ENCODE data around the gene CXCL6.

The CXCL6 gene

GRCh38 chr4:73853246-73853704 is 16.8 kb downstream of the CXCL6 start, which contains the start of gene PF4V1:
PF4V1 (plus strand) TSS chr4:73853296; CDS start chr4:73853363, 67 bp downstream.
- TF ChIP-seq, protein P1, sequence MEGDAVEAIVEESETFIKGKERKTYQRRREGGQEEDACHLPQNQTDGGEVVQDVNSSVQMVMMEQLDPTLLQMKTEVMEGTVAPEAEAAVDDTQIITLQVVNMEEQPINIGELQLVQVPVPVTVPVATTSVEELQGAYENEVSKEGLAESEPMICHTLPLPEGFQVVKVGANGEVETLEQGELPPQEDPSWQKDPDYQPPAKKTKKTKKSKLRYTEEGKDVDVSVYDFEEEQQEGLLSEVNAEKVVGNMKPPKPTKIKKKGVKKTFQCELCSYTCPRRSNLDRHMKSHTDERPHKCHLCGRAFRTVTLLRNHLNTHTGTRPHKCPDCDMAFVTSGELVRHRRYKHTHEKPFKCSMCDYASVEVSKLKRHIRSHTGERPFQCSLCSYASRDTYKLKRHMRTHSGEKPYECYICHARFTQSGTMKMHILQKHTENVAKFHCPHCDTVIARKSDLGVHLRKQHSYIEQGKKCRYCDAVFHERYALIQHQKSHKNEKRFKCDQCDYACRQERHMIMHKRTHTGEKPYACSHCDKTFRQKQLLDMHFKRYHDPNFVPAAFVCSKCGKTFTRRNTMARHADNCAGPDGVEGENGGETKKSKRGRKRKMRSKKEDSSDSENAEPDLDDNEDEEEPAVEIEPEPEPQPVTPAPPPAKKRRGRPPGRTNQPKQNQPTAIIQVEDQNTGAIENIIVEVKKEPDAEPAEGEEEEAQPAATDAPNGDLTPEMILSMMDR (IDR thresholded peaks at IDR 0.05; ENCODE audit: borderline replicate concordance, control extremely low read depth, extremely low read depth, insufficient read depth, missing control alignments), result no peak
- in situ Hi-C loops (cut with MboI; ENCODE audit: low sequenced_read_pairs, unreplicated experiment), result no loop called here
- DNase-seq (ENCODE audit: low spot score), result no peak

DNA sequence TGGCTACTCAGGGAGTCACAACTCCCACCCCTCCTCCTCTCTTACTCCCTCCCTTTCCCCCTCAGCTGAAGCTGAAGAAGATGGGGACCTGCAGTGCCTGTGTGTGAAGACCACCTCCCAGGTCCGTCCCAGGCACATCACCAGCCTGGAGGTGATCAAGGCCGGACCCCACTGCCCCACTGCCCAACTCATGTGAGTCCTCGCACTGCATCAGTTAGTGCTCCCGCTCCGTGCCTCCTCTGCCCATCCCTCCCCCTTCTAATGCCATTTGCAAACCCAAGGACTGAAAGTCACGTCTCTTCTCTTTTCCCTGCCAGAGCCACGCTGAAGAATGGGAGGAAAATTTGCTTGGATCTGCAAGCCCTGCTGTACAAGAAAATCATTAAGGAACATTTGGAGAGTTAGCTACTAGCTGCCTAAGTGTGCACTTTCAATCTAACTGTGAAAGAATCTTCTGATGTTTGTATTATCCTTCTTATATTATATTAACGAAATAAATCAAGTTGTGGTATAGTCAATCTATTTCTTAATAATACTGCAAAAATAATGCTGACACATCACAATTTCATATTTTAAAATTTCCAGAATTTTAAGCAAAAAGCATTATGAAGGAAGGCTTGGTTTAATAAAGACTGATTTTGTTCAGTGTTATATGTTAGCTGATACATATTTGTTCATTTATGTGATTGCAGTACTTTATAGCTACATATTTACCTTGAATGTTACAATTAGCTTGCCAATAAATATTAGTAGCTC is 17.4 kb downstream of the CXCL6 start:
- TF ChIP-seq, protein P1 (IDR thresholded peaks at IDR 0.05; ENCODE audit: borderline replicate concordance, control extremely low read depth, extremely low read depth, insufficient read depth, missing control alignments), result no peak
- in situ Hi-C loops (cut with MboI; ENCODE audit: low sequenced_read_pairs, unreplicated experiment), result no loop called here
- DNase-seq (ENCODE audit: low spot score), result no peak

DNA sequence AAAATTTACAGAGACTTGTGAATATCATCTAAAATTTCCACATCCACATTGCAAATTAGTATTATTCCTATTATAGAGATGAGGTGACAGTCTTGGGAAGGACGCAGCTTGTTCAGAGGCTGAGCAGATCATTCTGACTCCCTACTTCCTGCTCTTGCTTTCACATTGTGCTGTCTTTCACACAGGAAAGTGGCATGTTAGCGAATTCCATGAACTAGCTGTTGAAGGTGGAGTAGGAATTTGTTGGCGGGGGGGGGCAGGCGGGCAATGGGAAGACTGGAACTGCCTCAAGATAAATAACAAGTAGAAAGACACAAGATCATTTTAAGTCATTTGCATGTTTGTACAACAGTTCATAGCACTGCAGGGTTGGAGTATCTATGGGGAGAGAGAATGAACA is 18.9 kb downstream of the CXCL6 start:
- in situ Hi-C loops (cut with MboI; ENCODE audit: low sequenced_read_pairs, unreplicated experiment), result no loop called here
- DNase-seq (ENCODE audit: low spot score), result no peak
- TF ChIP-seq, protein P1 (IDR thresholded peaks at IDR 0.05; ENCODE audit: borderline replicate concordance, control extremely low read depth, extremely low read depth, insufficient read depth, missing control alignments), result no peak

DNA sequence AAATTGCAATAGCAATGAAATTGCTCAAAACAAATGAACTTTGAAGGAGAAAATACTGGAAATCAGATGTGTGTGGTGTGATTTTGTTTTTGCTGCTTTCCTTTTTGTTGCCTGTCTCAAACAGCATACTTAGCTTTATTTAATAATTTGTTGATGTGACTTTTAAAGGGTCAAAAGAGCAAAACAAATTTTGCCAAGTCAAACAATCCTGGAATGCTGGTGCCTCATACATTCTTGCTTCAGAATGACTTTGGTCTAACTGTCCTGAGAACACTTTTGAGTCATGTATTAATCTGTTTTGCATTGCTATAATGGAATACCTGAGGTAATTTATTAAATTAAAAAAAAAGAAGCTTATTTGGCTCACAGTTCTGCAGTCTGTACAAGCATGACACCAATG is 20.0 kb downstream of the CXCL6 start:
- in situ Hi-C loops (cut with MboI; ENCODE audit: low sequenced_read_pairs, unreplicated experiment), result no loop called here
- TF ChIP-seq, protein P1 (IDR thresholded peaks at IDR 0.05; ENCODE audit: borderline replicate concordance, control extremely low read depth, extremely low read depth, insufficient read depth, missing control alignments), result no peak
- no peak for DNase-seq (ENCODE audit: low spot score)

DNA sequence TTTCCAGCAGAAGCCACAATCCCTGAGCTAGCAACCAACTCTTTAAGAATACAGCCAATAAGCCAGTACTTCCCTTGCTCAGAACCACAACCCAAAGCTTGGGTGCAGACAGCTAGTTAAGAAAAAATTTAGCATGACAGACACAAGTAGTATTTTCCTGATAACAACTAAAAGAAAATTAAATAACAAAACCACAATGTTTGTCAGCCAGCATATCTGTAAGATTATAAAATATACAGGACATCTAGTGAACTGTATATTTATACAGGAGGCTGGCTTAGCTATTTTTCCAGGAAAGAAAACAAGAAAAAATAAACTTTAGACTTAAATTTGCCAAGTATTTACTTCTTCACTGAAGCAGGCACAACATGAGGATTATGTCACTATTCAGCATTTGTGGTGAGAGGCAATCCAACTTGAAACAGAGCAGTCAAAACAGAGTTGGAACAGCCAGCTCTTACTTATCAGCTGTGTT is 23.2 kb downstream of the CXCL6 start:
- TF ChIP-seq, protein P1 (IDR thresholded peaks at IDR 0.05; ENCODE audit: borderline replicate concordance, control extremely low read depth, extremely low read depth, insufficient read depth, missing control alignments), result no peak
- no peak for DNase-seq (ENCODE audit: low spot score)
- in situ Hi-C loops (cut with MboI; ENCODE audit: low sequenced_read_pairs, unreplicated experiment), result no loop called here

DNA sequence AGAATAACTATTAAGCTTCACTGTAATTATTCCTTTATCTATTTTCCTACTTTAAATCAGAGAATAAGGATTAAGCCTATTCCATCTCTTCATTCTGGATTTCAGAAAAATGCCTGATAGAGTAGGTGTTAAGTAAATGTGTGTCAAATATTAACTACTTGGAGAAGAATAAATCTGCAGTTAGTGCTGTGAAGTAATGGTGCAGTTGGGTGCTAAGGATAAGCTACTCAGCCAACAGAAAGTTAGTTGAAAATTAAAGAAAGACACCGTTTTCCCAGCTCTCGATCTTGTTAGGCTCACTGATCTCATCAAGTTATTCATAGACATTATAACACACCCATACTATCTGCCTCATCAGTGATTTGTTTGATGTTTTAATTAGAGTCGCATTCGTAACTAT is 23.7 kb downstream of the CXCL6 start:
- TF ChIP-seq, protein P1 (IDR thresholded peaks at IDR 0.05; ENCODE audit: borderline replicate concordance, control extremely low read depth, extremely low read depth, insufficient read depth, missing control alignments), result no peak
- in situ Hi-C loops (cut with MboI; ENCODE audit: low sequenced_read_pairs, unreplicated experiment), result no loop called here

More for the DNA sequence above, 23.7 kb downstream of the CXCL6 start:
- DNase-seq (ENCODE audit: low spot score), result no peak
